ENCODE results near the gene BMP4.
"Not testable (repeated sequence)": the region's sequence is repeated elsewhere in the genome, so short reads cannot be mapped to it uniquely, and the experiment has no call there.

The BMP4 gene

GRCh38 chr14:53956427-53957201, at the start of gene BMP4:
TSS of gene BMP4 (minus strand) at chr14:53956825. CDS start at chr14:53952222, 4,603 bp downstream.
- DNase-seq = peak in 1 of 2 experiments; percentile 48

GRCh38 chr14:54003064-54003463, 46.4 kb upstream of the BMP4 start:
- DNase-seq = no peak

GRCh38 chr14:54002653-54003052, 46.0 kb upstream of the BMP4 start:
- DNase-seq = peak in 1 of 2 experiments; percentile 40

DNA sequence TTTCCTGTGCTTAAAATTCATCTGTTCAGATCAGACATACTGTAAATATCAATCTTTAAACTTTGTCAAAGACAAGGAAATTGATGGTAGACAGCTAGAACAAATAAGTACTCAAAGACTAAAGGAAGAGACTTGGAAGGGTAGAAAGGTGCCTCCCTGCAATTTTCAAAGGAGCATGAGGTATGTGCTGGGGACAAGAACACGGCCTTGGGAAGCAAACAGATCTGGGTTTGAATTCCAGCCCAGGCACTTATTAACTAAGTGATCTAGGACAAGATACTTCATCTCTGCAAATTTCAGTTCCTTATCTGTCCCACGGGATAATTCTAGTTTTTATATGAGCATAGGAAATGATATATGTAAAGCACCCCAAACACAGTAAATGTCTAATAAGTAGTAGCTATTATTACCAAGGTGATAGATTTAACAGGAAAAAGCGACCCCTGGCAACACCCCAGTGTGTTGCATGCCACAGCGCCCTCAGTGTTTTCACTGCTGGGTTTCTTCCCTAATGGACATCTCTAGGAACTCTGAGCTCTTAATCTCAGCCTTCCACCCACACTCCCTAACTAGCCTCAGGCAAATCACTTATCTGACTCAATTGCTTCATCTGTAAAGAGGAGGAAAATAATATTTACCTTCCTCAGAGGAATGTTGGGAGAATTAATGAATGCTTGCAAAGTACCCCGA, 44.7 kb upstream of the BMP4 start:
- DNase-seq = no peak

DNA sequence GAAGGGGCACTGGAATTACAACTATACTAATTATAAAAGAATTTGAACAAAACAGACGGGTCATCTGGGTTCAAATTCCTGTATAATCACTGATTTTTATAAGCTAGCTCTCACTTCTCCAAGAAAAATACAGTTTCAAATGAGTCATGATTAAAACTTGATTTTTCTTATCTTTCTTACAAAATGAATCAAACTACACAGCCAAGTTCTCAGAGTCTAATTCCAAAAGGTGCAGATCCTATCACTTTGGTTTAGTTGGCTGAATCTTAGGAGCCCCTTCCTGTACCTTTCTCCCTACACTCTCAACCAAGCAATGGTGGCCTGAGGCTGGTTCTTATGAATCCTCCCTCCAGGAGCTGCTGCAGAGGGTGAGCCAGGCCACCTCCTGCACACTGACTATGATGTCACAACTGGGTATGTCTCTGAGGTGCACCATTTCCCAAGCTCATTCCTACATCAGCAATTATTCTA, 43.8 kb upstream of the BMP4 start:
- no peak for DNase-seq

GRCh38 chr14:53999061-53999488, 42.5 kb upstream of the BMP4 start:
- DNase-seq = no peak

DNA sequence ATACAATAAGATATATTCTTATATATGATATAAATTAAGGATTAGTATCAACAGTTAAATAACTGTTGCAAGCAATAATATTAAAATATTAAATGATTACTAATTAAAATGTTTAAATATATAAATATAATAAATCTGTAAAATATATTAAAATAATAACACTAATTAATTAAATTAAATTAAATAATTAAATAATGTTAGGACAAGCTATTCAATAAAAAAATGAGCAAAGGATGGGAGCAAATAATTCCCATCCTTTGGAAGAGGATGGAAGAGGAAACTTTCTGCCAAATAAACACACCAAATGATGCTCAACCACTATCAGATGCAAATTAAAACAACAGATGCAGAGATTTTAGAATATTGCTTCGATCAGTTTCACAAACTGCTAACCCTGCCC, 39.4 kb upstream of the BMP4 start:
- no peak for DNase-seq

- no peak for DNase-seq
Observed at GRCh38 chr14:53993920-53994607, 37.4 kb upstream of the BMP4 start.

DNA sequence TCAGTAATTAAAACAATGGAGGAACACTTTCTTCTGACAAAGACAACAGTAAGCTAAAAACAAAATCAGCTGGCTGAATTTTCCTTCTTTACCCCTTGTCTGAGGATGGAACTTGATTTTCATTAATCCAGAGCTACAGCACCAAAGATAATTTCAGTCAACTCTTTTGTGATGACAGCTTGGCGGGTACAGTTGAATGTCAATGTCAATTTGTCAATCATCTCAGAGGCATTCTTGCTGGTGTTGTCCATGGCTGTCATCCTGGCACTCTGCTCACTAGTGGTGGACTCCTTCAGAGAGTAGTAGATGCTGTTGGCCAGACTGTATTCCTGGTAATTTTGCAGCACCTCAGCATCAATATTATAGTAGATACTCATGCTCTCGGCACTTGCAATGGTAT, 34.4 kb upstream of the BMP4 start:
- DNase-seq = no peak

- not testable (repeated sequence) for DNase-seq
Observed at GRCh38 chr14:53986718-53987117, 30.1 kb upstream of the BMP4 start.

GRCh38 chr14:53984958-53985357, 28.3 kb upstream of the BMP4 start:
- not testable (repeated sequence) for DNase-seq

- DNase-seq = no peak
Observed at GRCh38 chr14:53983112-53983511, 26.5 kb upstream of the BMP4 start.

GRCh38 chr14:53982546-53982945, 25.9 kb upstream of the BMP4 start:
- DNase-seq = no peak

DNA sequence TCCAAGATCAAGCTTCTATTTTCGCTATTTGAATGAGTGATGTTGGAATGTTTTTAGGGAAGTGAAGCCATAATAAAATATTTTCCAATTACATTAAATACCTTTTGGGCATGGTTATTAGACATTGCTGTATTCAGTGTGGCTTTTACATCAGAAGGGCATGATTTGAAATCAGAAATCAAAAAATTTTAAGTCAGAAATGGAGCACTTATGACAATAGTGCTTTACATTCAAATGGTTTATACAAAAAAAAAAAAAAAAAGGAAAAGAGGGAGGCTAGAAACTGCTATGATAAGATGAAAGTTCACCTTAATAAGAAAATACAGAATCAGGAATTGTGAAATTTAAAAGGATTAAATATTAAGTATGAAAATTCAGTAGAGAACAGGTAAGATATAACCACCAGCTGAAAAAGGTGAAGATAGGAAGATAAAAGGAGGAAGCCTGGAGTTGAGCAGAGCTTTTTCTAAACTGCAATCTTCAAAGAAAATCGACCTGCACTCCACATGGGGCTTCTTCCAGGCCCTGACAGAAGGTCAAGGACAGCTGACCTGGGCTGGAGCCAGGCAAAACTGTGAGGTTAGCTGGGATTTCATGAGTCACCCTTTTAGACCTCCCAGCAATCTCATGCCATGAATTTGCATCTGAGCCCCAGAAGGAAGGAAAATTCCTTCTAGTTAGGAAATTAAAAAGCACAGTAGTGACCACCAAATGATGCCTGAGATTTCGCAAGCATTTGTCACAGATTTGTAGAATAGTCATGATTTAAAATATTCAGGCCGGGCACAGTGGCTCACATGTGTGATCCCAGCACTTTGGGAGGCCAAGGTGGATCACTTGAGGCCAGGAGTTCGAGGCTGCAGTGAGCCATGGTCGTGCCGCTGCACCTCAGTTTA, 23.4 kb upstream of the BMP4 start:
- DNase-seq = no peak

DNA sequence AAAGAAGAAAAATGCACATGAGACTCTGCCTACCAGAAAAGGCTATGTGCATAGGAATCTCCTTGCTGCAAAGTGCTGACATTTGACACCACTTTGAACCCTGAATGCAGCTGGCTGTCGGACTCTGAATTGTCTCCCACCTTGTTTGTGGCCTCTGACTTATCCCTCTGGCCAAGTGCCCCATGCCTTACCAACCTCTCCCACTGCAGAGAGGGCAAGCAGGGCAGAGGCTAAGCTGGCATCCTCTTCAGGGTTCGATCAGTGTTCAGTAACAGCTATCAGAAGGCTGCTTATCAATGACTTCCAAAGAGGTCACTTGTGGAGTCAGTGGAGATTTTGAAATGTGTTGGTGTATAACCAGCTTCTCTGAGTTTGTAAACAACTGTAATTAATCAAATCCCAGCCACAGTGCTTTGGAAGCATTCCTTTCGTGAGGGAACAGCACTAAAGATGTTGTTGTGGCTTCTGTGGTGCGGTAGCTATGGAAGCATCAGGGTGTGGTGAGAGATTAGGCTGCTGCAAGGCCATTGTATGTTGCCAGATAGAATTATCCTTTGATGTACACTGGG, 22.6 kb upstream of the BMP4 start:
- no peak for DNase-seq

DNA sequence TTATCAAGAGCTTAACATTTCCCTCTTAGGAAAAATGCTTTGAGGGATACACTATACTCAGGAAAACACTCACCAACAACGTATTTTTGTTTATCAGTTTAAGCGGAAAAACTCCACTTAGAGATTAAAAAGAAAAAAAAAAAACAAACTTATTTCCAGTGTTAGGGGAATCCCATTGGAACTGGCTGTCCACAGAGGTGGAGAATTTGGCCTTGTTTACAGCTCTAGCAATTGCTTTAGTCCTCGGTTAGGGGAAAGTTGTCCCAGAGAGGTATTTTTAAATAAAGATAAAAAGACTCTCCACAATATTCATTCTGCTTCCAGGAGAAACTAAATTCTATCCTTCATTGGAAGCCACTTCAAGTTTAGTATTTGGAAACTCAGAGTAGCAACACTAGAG, 21.6 kb upstream of the BMP4 start:
- DNase-seq = no peak

DNA sequence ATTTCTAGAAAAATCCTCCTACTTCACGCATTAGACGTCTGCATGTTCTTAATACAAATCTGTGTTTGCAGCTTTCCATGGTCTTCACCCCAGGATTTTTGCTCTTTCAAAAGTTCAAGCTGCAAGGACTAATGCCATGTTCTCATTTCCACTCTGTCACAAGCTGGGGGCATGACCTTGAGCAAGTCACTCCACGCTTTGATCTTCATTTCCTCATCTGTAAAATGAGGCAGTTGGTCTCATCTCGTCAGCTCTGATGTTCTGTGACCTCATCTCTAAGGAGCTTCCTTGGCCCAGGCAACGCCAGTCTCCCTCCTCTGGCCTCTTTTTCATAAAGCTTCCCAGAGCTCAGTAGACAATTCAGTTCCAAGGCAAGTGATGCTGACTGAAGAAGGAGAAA, 18.8 kb upstream of the BMP4 start:
- DNase-seq = no peak

GRCh38 chr14:53971521-53971920, 14.9 kb upstream of the BMP4 start:
- no peak for DNase-seq

GRCh38 chr14:53969326-53969725, 12.7 kb upstream of the BMP4 start:
- DNase-seq = no peak

DNA sequence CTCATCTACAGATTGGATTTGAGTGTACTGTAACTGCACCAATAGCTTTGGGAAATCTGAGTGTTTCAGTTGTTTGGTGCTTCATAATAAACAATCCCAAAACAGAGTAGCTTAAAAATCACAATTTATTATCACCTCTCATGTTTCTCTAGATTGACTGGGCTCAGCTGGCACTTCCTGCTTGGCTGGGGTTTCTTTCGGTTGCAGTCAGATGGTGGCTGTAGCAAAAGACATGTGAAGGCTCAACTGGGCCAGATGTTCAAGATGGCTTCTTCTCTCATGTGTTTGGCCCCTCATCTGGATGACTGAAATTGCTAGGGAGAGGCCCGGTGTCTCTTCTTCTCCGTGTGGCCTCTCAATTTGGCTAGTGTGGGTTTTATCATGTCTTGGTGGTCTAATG, 12.1 kb upstream of the BMP4 start:
- DNase-seq = no peak

DNA sequence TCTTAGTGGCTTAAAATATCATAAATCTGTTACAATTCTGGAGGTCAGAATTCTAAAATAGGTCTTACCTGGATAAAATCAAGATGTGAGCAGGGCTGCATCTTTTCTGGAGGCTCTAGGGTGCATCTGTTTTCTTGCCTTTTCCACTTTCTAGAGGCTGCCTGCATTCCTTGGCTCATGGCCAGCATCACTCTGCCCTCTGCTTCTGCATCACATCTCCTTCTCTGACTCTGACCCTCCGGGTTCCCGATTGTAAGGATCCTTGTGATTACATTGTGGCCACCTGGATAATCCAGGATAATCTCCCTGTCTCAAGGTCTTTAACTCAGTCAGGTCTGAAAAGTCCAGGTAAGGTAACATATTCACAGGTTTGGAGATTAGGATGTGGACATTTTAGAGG, 11.0 kb upstream of the BMP4 start:
- no peak for DNase-seq

- no peak for DNase-seq
Observed at GRCh38 chr14:53964249-53964648, 7.6 kb upstream of the BMP4 start.

Data from cerebellar nuclear complex (tissue), 1 donor.